K562 (cell line): ENCODE measurements around the gene PPL. TPM values are rescaled to one million over a fixed set of nuclear protein-coding genes. Genes with fewer than 3 reads are reported as not detected.

Experiments
- ATAC-seq: fragments of 200-7000 bp; cut with Tn5 transposase; 3 replicates; pipeline ENCODE4 v1.9.1; 2020; ENCODE audit warnings: moderate library complexity
- BruUV-seq: library from RNA; stranded (reverse); fragments of 400-500 nt; replicated peaks from 2 replicates; lab custom pipeline; 2021; lab: Mats Ljungman, UMichigan
- CTCF ChIA-PET: fragments of 300-600 bp; formaldehyde crosslinking; extraction: SDS; loops from one replicate; lab custom pipeline; 2021; ENCODE audit warnings: low intra/inter-chr PET ratio; lab: Yijun Ruan, JAX
- POLR2A ChIA-PET: fragments of 300-600, 350-650 bp; sonication (Branson Sonifier 250); formaldehyde crosslinking; extraction: SDS; loops from one replicate; lab custom pipeline; 2021; ENCODE audit warnings: antibody characterized with exemption, inconsistent platforms; lab: Yijun Ruan, JAX
- DNase-seq, 4 experiments: peaks; one replicate each; pipeline versions ENCODE4 v3.0.0 to v3.0.0-alpha.2; 2011 to 2018; ENCODE audit warnings: low spot score in 3 of 4, mixed read lengths in 3 of 4; ENCODE audit errors: extremely low read depth in 1 of 4
- FAIRE-seq: peaks from 2 replicates; lab custom pipeline; 2011; peaks lifted over from hg19 to GRCh38; lab: Jason Lieb, UNC
- H2AFZ ChIP-seq: 2 replicates; pipeline ENCODE4 v1.6.0; 2011; ENCODE audit warnings: low read depth, low read length, control low read depth, inconsistent platforms
- H3K27ac ChIP-seq: fragments of 200-600 bp; 3 replicates; pipeline ENCODE4 v1.8.0; 2011; ENCODE audit warnings: low read depth, mild to moderate bottlenecking, control low read depth, inconsistent platforms, low read length, moderate library complexity, mixed read lengths; ENCODE audit errors: extremely low read depth
- H3K27me3 ChIP-seq, 2 experiments: fragments of 300-600 bp in 1 of 2; 2 replicates in 1 of 2; 3 replicates in 1 of 2; pipeline versions ENCODE4 v1.6.0 to v1.8.0; 2011; ENCODE audit warnings: inconsistent platforms in 2 of 2, low read length in 2 of 2, mild to moderate bottlenecking in 1 of 2, mixed read lengths in 1 of 2, moderate library complexity in 1 of 2; ENCODE audit not compliant: control insufficient read depth in 2 of 2, insufficient read depth in 2 of 2
- H3K36me3 ChIP-seq: fragments of 300-600 bp; 3 replicates; pipeline ENCODE4 v1.8.0; 2011; ENCODE audit warnings: mild to moderate bottlenecking, low read length, inconsistent platforms; ENCODE audit not compliant: control insufficient read depth, insufficient read depth
- H3K4me1 ChIP-seq, 2 experiments: fragments of 200-600 bp in 1 of 2; replicated peaks in 1 of 2; 2 replicates in 1 of 2; 3 replicates in 1 of 2; pipeline versions ENCODE4 v1.5.1 to v1.8.0; 2011; ENCODE audit warnings: inconsistent platforms in 2 of 2, low read length in 2 of 2, mild to moderate bottlenecking in 1 of 2, mixed read lengths in 1 of 2, moderate library complexity in 1 of 2; ENCODE audit not compliant: control insufficient read depth in 2 of 2, insufficient read depth in 2 of 2
- H3K4me2 ChIP-seq: 2 replicates; pipeline ENCODE4 v1.6.1; 2011; ENCODE audit warnings: low read length, control low read depth, inconsistent platforms, mixed read lengths; ENCODE audit not compliant: insufficient read depth
- H3K4me3 ChIP-seq: fragments of 200-600 bp; sonication (generic), shearing (Covaris generic); 2 replicates; pipeline ENCODE4 v1.5.1; 2016; ENCODE audit warnings: control low read depth, inconsistent platforms
- H3K79me2 ChIP-seq: fragments of 200-600 bp; 3 replicates; pipeline ENCODE4 v1.8.0; 2011; ENCODE audit warnings: low read length, inconsistent platforms; ENCODE audit not compliant: control insufficient read depth, insufficient read depth
- H3K9ac ChIP-seq, 2 experiments: 2 replicates each; pipeline versions ENCODE4 v1.6.0 to v1.6.1; 2011; ENCODE audit warnings: low read depth in 2 of 2, low read length in 2 of 2, control low read depth in 1 of 2, inconsistent platforms in 1 of 2, mild to moderate bottlenecking in 1 of 2, mixed read lengths in 1 of 2; ENCODE audit not compliant: insufficient read depth in 1 of 2
- H3K9me1 ChIP-seq: one replicate; pipeline ENCODE4 v1.6.0; 2011; ENCODE audit warnings: inconsistent platforms, mild to moderate bottlenecking, low read length, moderate library complexity; ENCODE audit not compliant: control insufficient read depth, insufficient read depth
- H3K9me3 ChIP-seq: replicated peaks from 2 replicates; pipeline ENCODE4 v1.5.1; 2011; ENCODE audit warnings: low read depth, low read length, inconsistent platforms; ENCODE audit not compliant: control insufficient read depth, insufficient read depth
- H4K20me1 ChIP-seq: replicated peaks from 2 replicates; pipeline ENCODE4 v1.6.1; 2011; ENCODE audit warnings: low read length, inconsistent platforms, mixed read lengths; ENCODE audit not compliant: control insufficient read depth, insufficient read depth
- ZBTB34 ChIP-seq: fragments of 250-450 bp; sonication (Bioruptor Pico); IDR thresholded peaks from 2 replicates; pipeline ENCODE4 v1.8.0; 2021; ENCODE audit warnings: mild to moderate bottlenecking, moderate library complexity
- ZNF384 ChIP-seq: IDR thresholded peaks from 2 replicates; pipeline ENCODE4 v1.6.1; 2012; ENCODE audit warnings: low read depth, low read length, improper control_type of control experiment
- WGBS: fragments of 100-300 bp; shearing (Covaris generic); methylation state at CpG from one replicate; pipeline ENCODE4 v1.1.6; 2016; ENCODE audit warnings: low coverage, mixed read lengths; ENCODE audit not compliant: insufficient coverage; ENCODE audit errors: missing lambda C conversion rate; 5-methylcytosine and 5-hydroxymethylcytosine counted together
- in situ Hi-C: fragments of 300-500 bp; cut with MboI; formaldehyde crosslinking; loops from 4 replicates; pipeline ENCODE4 v1.15.0; 2018; ENCODE audit warnings: inconsistent platforms, mixed read lengths
- intact Hi-C: fragments of 100-400 bp; cut with micrococcal nuclease; formaldehyde crosslinking; loops from 2 replicates; pipeline ENCODE4 v1.14.2; 2022
- polyA plus RNA-seq, 8 experiments: library from polyadenylated mRNA; depleted of rRNA in 4 of 8; stranded (reverse) in 5 of 8; unstranded in 3 of 8; fragments of >200 nt; fragmentation: Nextera tagmentation in 2 of 8; fragmentation: Illumina TruSeq in 1 of 8; extraction: Ambion mirVana in 2 of 8; extraction: Trizol in 1 of 8; gene quantifications; 2 replicates each; pipeline versions ENCODE4 v1.2.1 to v1.2.3, GENCODE V29; 2011 to 2014; ENCODE audit warnings: inconsistent platforms in 1 of 8, missing spikeins in 1 of 8
- total RNA-seq, 7 experiments: library from RNA; depleted of rRNA in 6 of 7; stranded (reverse); fragments of >200 nt in 6 of 7; fragmentation: Illumina TruSeq in 2 of 7; extraction: Trizol in 2 of 7; gene quantifications; 2 replicates each; pipeline versions ENCODE4 v1.2.1 to v1.2.3, GENCODE V29; 2011 to 2021; ENCODE audit warnings: low replicate concordance in 1 of 7

The PPL gene
- total and polyA plus RNA-seq, 9 of the 15 experiments (the other 6 are each of a cell fraction or from before 2014, with no cell fraction given): 0.01 to 0.15 (median 0.07) TPM; not detected in 3

- Histone ChIP-seq H3K4me1 (peaks cover 4 to 19% of the 10 kb centered on the region in 2 experiments; a peak in 2 of 5 replicates), H3K79me2 (no peaks in the 10 kb centered on the region), H4K20me1 (peaks cover 4% of the 10 kb centered on the region; the same call in 1 of the 2 replicates), H2AFZ (no peak overlapping the region), H3K4me3 (no peak overlapping the region), H3K9ac (no peak overlapping the region), H3K4me2 (no peak overlapping the region), H3K9me1 (no peaks in the 10 kb centered on the region), H3K27me3 (peaks cover 14 to 41% of the 10 kb centered on the region in 2 experiments; a peak in 4 of 5 replicates), H3K36me3 (no peaks in the 10 kb centered on the region)
- no TSS peak for BruUV-seq
- intact Hi-C loops (loop anchor here (10.0 kb wide), 2 partner anchors 425 to 535 kb away; partner anchors contain the start of gene CORO7), in situ Hi-C loops (loop anchor here (10.0 kb wide), 1 partner anchor 435 kb away; no protein-coding TSS in a partner anchor)
- FAIRE-seq: no peak
- CTCF ChIA-PET: no interaction called here
- TF ChIP-seq ZNF384 (0 out of 2 replicates have a peak, but pooled peaks have one; percentile 5), ZBTB34 (no peak)
- TF ChIP-seq, all 486 proteins: peak for 1
- H3K27ac ChIP-seq: no peak overlapping the region
- H3K9me3 ChIP-seq: no peaks in the 10 kb centered on the region
- whole genome bisulfite sequencing: 4% methylated on average over 5 of the region's 10 CpGs
- no peak for ATAC-seq
- POLR2A ChIA-PET: no interaction called here
- no peak for DNase-seq
Measured at GRCh38 chr16:4949986-4950385, 13.0 kb upstream of the PPL start.
